K562 (cell line): ENCODE measurements around the gene THBS1. TPM values are rescaled to one million over a fixed set of nuclear protein-coding genes. Genes with fewer than 3 reads are reported as not detected.

ENCODE experiments used
- ATAC-seq: fragments of 200-7000 bp; cut with Tn5 transposase; 3 replicates; pipeline ENCODE4 v1.9.1; 2020; ENCODE audit warnings: moderate library complexity
- BruUV-seq: library from RNA; stranded (reverse); fragments of 400-500 nt; replicated peaks from 2 replicates; lab custom pipeline; 2021; lab: Mats Ljungman, UMichigan
- CTCF ChIA-PET: fragments of 300-600 bp; formaldehyde crosslinking; extraction: SDS; loops from one replicate; lab custom pipeline; 2021; ENCODE audit warnings: low intra/inter-chr PET ratio; lab: Yijun Ruan, JAX
- POLR2A ChIA-PET: fragments of 300-600, 350-650 bp; sonication (Branson Sonifier 250); formaldehyde crosslinking; extraction: SDS; loops from one replicate; lab custom pipeline; 2021; ENCODE audit warnings: antibody characterized with exemption, inconsistent platforms; lab: Yijun Ruan, JAX
- DNase-seq, 4 experiments: peaks; one replicate each; pipeline versions ENCODE4 v3.0.0 to v3.0.0-alpha.2; 2011 to 2018; ENCODE audit warnings: low spot score in 3 of 4, mixed read lengths in 3 of 4; ENCODE audit errors: extremely low read depth in 1 of 4
- FAIRE-seq: peaks from 2 replicates; lab custom pipeline; 2011; peaks lifted over from hg19 to GRCh38; lab: Jason Lieb, UNC
- H2AFZ ChIP-seq: 2 replicates; pipeline ENCODE4 v1.6.0; 2011; ENCODE audit warnings: low read depth, low read length, control low read depth, inconsistent platforms
- H3K27ac ChIP-seq: fragments of 200-600 bp; 3 replicates; pipeline ENCODE4 v1.8.0; 2011; ENCODE audit warnings: low read depth, mild to moderate bottlenecking, control low read depth, inconsistent platforms, low read length, moderate library complexity, mixed read lengths; ENCODE audit errors: extremely low read depth
- H3K27me3 ChIP-seq, 2 experiments: fragments of 300-600 bp in 1 of 2; 2 replicates in 1 of 2; 3 replicates in 1 of 2; pipeline versions ENCODE4 v1.6.0 to v1.8.0; 2011; ENCODE audit warnings: inconsistent platforms in 2 of 2, low read length in 2 of 2, mild to moderate bottlenecking in 1 of 2, mixed read lengths in 1 of 2, moderate library complexity in 1 of 2; ENCODE audit not compliant: control insufficient read depth in 2 of 2, insufficient read depth in 2 of 2
- H3K36me3 ChIP-seq: fragments of 300-600 bp; 3 replicates; pipeline ENCODE4 v1.8.0; 2011; ENCODE audit warnings: mild to moderate bottlenecking, low read length, inconsistent platforms; ENCODE audit not compliant: control insufficient read depth, insufficient read depth
- H3K4me1 ChIP-seq, 2 experiments: fragments of 200-600 bp in 1 of 2; replicated peaks in 1 of 2; 2 replicates in 1 of 2; 3 replicates in 1 of 2; pipeline versions ENCODE4 v1.5.1 to v1.8.0; 2011; ENCODE audit warnings: inconsistent platforms in 2 of 2, low read length in 2 of 2, mild to moderate bottlenecking in 1 of 2, mixed read lengths in 1 of 2, moderate library complexity in 1 of 2; ENCODE audit not compliant: control insufficient read depth in 2 of 2, insufficient read depth in 2 of 2
- H3K4me2 ChIP-seq: 2 replicates; pipeline ENCODE4 v1.6.1; 2011; ENCODE audit warnings: low read length, control low read depth, inconsistent platforms, mixed read lengths; ENCODE audit not compliant: insufficient read depth
- H3K4me3 ChIP-seq: fragments of 200-600 bp; sonication (generic), shearing (Covaris generic); 2 replicates; pipeline ENCODE4 v1.5.1; 2016; ENCODE audit warnings: control low read depth, inconsistent platforms
- H3K79me2 ChIP-seq: fragments of 200-600 bp; 3 replicates; pipeline ENCODE4 v1.8.0; 2011; ENCODE audit warnings: low read length, inconsistent platforms; ENCODE audit not compliant: control insufficient read depth, insufficient read depth
- H3K9ac ChIP-seq, 2 experiments: 2 replicates each; pipeline versions ENCODE4 v1.6.0 to v1.6.1; 2011; ENCODE audit warnings: low read depth in 2 of 2, low read length in 2 of 2, control low read depth in 1 of 2, inconsistent platforms in 1 of 2, mild to moderate bottlenecking in 1 of 2, mixed read lengths in 1 of 2; ENCODE audit not compliant: insufficient read depth in 1 of 2
- H3K9me1 ChIP-seq: one replicate; pipeline ENCODE4 v1.6.0; 2011; ENCODE audit warnings: inconsistent platforms, mild to moderate bottlenecking, low read length, moderate library complexity; ENCODE audit not compliant: control insufficient read depth, insufficient read depth
- H3K9me3 ChIP-seq: replicated peaks from 2 replicates; pipeline ENCODE4 v1.5.1; 2011; ENCODE audit warnings: low read depth, low read length, inconsistent platforms; ENCODE audit not compliant: control insufficient read depth, insufficient read depth
- H4K20me1 ChIP-seq: replicated peaks from 2 replicates; pipeline ENCODE4 v1.6.1; 2011; ENCODE audit warnings: low read length, inconsistent platforms, mixed read lengths; ENCODE audit not compliant: control insufficient read depth, insufficient read depth
- BRD4 ChIP-seq: fragments of 200-600 bp; sonication (generic); IDR thresholded peaks from 2 replicates; pipeline ENCODE4 v1.6.1; 2017; ENCODE audit warnings: inconsistent platforms
- WGBS: fragments of 100-300 bp; shearing (Covaris generic); methylation state at CpG from one replicate; pipeline ENCODE4 v1.1.6; 2016; ENCODE audit warnings: low coverage, mixed read lengths; ENCODE audit not compliant: insufficient coverage; ENCODE audit errors: missing lambda C conversion rate; 5-methylcytosine and 5-hydroxymethylcytosine counted together
- in situ Hi-C: fragments of 300-500 bp; cut with MboI; formaldehyde crosslinking; loops from 4 replicates; pipeline ENCODE4 v1.15.0; 2018; ENCODE audit warnings: inconsistent platforms, mixed read lengths
- intact Hi-C: fragments of 100-400 bp; cut with micrococcal nuclease; formaldehyde crosslinking; loops from 2 replicates; pipeline ENCODE4 v1.14.2; 2022
- polyA plus RNA-seq, 8 experiments: library from polyadenylated mRNA; depleted of rRNA in 4 of 8; stranded (reverse) in 5 of 8; unstranded in 3 of 8; fragments of >200 nt; fragmentation: Nextera tagmentation in 2 of 8; fragmentation: Illumina TruSeq in 1 of 8; extraction: Ambion mirVana in 2 of 8; extraction: Trizol in 1 of 8; gene quantifications; 2 replicates each; pipeline versions ENCODE4 v1.2.1 to v1.2.3, GENCODE V29; 2011 to 2014; ENCODE audit warnings: inconsistent platforms in 1 of 8, missing spikeins in 1 of 8
- total RNA-seq, 7 experiments: library from RNA; depleted of rRNA in 6 of 7; stranded (reverse); fragments of >200 nt in 6 of 7; fragmentation: Illumina TruSeq in 2 of 7; extraction: Trizol in 2 of 7; gene quantifications; 2 replicates each; pipeline versions ENCODE4 v1.2.1 to v1.2.3, GENCODE V29; 2011 to 2021; ENCODE audit warnings: low replicate concordance in 1 of 7
- TF ChIP-seq, protein P1 (sequence below): fragments of 450-650 bp; conservative IDR thresholded peaks from 2 replicates; pipeline ENCODE4 v1.6.1; 2016; ENCODE audit warnings: missing genetic modification characterization, low read depth, mild to moderate bottlenecking, missing compliant biosample characterization, moderate library complexity
- TF ChIP-seq, protein P2 (sequence below), 3 experiments: fragments of 200-800 bp in 1 of 3; fragments of 250-450 bp in 1 of 3; fragments of 450-650 bp in 1 of 3; sonication (Bioruptor Pico) in 1 of 3; sonication (Bioruptor generic) in 1 of 3; formaldehyde crosslinking in 1 of 3; IDR thresholded peaks; 2 replicates each; pipeline versions ENCODE4 v1.6.1 to v1.8.0; 2016 to 2022; ENCODE audit warnings: mild to moderate bottlenecking in 2 of 3, missing genetic modification characterization in 2 of 3, missing compliant biosample characterization in 1 of 3, moderate library complexity in 1 of 3

THBS1 gene
- total and polyA plus RNA-seq, 9 of the 15 experiments (the other 6 are each of a cell fraction or from before 2014, with no cell fraction given) = 0.04 to 1.3 (median 0.40) TPM

DNA sequence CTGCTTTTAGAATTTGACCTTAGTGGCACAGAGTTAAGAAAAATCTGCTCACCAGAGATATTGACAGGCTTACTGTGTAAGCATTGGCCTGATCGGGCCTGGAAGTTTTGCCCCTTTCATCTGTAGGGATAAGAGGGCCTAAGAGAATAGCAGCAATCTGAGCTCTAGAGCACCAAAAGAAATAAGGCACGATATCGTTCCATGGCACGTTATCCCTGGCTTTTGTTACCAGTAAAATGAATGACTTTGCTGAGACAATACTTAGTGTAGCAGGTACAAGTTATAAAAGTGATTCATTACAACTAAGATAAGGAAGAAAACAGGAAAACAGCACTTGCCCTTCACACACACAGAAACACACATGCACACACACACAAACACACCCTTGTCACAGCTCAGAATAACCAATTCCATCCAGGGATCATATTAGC, 5.0 kb downstream of the THBS1 start:
- TF ChIP-seq, protein P1, sequence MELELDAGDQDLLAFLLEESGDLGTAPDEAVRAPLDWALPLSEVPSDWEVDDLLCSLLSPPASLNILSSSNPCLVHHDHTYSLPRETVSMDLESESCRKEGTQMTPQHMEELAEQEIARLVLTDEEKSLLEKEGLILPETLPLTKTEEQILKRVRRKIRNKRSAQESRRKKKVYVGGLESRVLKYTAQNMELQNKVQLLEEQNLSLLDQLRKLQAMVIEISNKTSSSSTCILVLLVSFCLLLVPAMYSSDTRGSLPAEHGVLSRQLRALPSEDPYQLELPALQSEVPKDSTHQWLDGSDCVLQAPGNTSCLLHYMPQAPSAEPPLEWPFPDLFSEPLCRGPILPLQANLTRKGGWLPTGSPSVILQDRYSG (tag) = no peak
- TF ChIP-seq, protein P2, sequence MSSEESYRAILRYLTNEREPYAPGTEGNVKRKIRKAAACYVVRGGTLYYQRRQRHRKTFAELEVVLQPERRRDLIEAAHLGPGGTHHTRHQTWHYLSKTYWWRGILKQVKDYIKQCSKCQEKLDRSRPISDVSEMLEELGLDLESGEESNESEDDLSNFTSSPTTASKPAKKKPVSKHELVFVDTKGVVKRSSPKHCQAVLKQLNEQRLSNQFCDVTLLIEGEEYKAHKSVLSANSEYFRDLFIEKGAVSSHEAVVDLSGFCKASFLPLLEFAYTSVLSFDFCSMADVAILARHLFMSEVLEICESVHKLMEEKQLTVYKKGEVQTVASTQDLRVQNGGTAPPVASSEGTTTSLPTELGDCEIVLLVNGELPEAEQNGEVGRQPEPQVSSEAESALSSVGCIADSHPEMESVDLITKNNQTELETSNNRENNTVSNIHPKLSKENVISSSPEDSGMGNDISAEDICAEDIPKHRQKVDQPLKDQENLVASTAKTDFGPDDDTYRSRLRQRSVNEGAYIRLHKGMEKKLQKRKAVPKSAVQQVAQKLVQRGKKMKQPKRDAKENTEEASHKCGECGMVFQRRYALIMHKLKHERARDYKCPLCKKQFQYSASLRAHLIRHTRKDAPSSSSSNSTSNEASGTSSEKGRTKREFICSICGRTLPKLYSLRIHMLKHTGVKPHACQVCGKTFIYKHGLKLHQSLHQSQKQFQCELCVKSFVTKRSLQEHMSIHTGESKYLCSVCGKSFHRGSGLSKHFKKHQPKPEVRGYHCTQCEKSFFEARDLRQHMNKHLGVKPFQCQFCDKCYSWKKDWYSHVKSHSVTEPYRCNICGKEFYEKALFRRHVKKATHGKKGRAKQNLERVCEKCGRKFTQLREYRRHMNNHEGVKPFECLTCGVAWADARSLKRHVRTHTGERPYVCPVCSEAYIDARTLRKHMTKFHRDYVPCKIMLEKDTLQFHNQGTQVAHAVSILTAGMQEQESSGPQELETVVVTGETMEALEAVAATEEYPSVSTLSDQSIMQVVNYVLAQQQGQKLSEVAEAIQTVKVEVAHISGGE (CRISPR knock-in tag; IDR thresholded peaks at IDR 0.05) = no peak
- TF ChIP-seq BRD4 = no peak
- TF ChIP-seq, all 486 proteins: peak for 0
- Histone ChIP-seq H3K27me3 (peaks cover 41 to 73% of the 10 kb centered on the region in 2 experiments), H3K9ac (no peak overlapping the region), H3K9me3 (no peaks in the 10 kb centered on the region), H3K4me1 (peaks cover 0 to 3% of the 10 kb centered on the region in 2 experiments; a peak in 2 of 5 replicates), H3K79me2 (no peaks in the 10 kb centered on the region), H2AFZ (no peak overlapping the region), H3K9me1 (no peaks in the 10 kb centered on the region), H3K4me2 (no peak overlapping the region), H3K36me3 (no peaks in the 10 kb centered on the region), H3K4me3 (no peak overlapping the region), H3K27ac (no peak overlapping the region), H4K20me1 (0 out of 2 replicates have a peak, but pooled peaks cover 3% of the 10 kb centered on the region)
- POLR2A ChIA-PET = interaction anchor here (0.6 kb wide), 1 partner anchor 442 kb away, joined by 4 read pairs; no protein-coding TSS in a partner anchor
- 2% methylated on average over 4 of the region's 4 CpGs for WGBS
- in situ Hi-C loops = loop anchor here (25.0 kb wide), 1 partner anchor 774 kb away; no protein-coding TSS in a partner anchor
- ATAC-seq (no peak), FAIRE-seq (no peak), DNase-seq (no peak)
- CTCF ChIA-PET = no interaction called here
- no TSS peak for BruUV-seq
- intact Hi-C loops = loop anchor here (10.0 kb wide), 2 partner anchors 191 to 881 kb away; no protein-coding TSS in a partner anchor
